ENCODE data around the gene ETV6.

The ETV6 gene

GRCh38 chr12:11767029-11767724 is 117.7 kb downstream of the ETV6 start:
- Mint-ChIP-seq H3K4me3 (peak overlapping the region in 1 of 2 donors; percentile 52), H3K27ac (no peak overlapping the region), H3K4me1 (peaks cover 100% of the 10 kb centered on the region), H3K27me3 (no peaks in the 10 kb centered on the region), H3K9me3 (no peaks in the 10 kb centered on the region)
- DNase-seq (no peak), ATAC-seq (no peak)

DNA sequence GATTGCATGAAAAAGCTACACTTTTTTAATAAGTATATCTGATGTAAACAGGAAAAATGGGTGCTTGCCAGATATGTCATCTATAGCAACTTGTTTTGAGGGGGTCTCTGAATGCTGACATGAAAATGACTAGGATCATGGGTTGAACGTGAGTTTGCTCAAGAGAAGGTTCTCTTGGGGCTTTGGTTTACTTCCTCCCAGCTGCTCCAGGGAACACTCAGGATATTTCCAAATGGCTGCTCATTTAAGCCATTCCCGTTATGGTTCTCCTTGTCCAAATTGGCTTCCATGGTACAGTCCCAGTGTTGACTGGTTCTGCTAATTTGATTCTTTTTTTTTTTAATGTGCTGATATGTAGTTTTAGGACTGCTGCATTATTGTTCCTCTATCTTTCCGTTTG is 118.3 kb downstream of the ETV6 start:
- Mint-ChIP-seq H3K4me1 (peaks cover 100% of the 10 kb centered on the region), H3K4me3 (no peak overlapping the region), H3K27me3 (no peaks in the 10 kb centered on the region), H3K27ac (peak overlapping the region in 1 of 2 donors; percentile 30), H3K9me3 (no peaks in the 10 kb centered on the region)
- DNase-seq = no peak
- no peak for ATAC-seq

DNA sequence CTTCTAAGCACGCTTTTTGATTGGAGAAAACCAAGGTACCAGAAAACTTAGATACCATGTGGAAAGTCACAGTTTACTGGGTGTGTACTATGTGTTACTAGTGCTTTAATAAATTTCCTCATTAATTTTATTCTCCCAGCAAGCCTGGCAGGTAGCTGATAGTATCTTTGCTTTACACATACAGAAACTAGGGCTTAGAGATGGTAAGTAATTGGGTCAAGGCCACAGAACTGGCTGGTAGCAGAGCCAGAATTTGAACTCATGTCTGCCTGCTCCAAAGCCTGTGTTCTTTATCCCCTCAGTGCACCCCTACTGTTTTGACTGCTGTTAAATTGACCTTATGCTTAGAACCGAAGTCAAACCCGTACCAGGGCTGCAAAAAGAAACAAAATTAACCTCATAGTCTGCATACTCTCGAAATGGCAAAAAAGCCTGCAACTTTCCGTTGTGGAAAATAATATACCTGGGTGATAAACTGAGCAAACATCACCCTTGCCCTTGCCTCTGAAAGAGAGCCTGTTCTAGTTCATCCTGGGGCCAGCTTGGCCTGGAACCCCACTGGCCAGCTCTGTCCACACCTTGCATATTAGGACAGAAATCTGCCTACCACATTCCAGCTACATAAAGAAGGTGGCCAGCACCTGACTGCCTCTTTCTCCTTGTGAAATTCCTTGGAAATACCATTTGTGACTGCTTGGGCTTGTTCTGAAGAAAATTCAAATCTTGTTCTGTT is 118.9 kb downstream of the ETV6 start:
- H3K4me1 Mint-ChIP-seq = peaks cover 97% of the 10 kb centered on the region
- ATAC-seq = no peak
- H3K27me3 Mint-ChIP-seq = no peaks in the 10 kb centered on the region
- H3K4me3 Mint-ChIP-seq = no peak overlapping the region
- H3K9me3 Mint-ChIP-seq = no peaks in the 10 kb centered on the region
- peak overlapping the region in 1 of 2 donors; percentile 20 for H3K27ac Mint-ChIP-seq
- DNase-seq = no peak

- DNase-seq (no peak), ATAC-seq (no peak)
- peak overlapping the region in 1 of 2 donors; percentile 72 for H3K27ac Mint-ChIP-seq
- no peaks in the 10 kb centered on the region for H3K9me3 Mint-ChIP-seq
- peaks cover 96% of the 10 kb centered on the region for H3K4me1 Mint-ChIP-seq
- H3K4me3 Mint-ChIP-seq = peak overlapping the region in 1 of 2 donors; percentile 13
- H3K27me3 Mint-ChIP-seq = no peaks in the 10 kb centered on the region
Measured at GRCh38 chr12:11769723-11770514, 120.4 kb downstream of the ETV6 start.

GRCh38 chr12:11771356-11771755 is 121.9 kb downstream of the ETV6 start:
- H3K4me3 Mint-ChIP-seq = peak overlapping the region in 1 of 2 donors; percentile 38
- H3K4me1 Mint-ChIP-seq = peaks cover 84% of the 10 kb centered on the region
- ATAC-seq = peak; percentile 44

GRCh38 chr12:11771895-11772502 is 122.5 kb downstream of the ETV6 start:
- H3K9me3 Mint-ChIP-seq = no peaks in the 10 kb centered on the region
- H3K4me3 Mint-ChIP-seq = peak overlapping the region in 1 of 2 donors; percentile 38
- DNase-seq = no peak
- no peaks in the 10 kb centered on the region for H3K27me3 Mint-ChIP-seq
- peak; percentile 91 for ATAC-seq
- peak overlapping the region; percentile 72 to 94 for H3K27ac Mint-ChIP-seq
- peaks cover 77% of the 10 kb centered on the region for H3K4me1 Mint-ChIP-seq

More at GRCh38 chr12:11771356-11771755, 121.9 kb downstream of the ETV6 start:
- Mint-ChIP-seq H3K9me3 (no peaks in the 10 kb centered on the region), H3K27ac (peak overlapping the region; percentile 72 to 94), H3K27me3 (no peaks in the 10 kb centered on the region)
- DNase-seq = no peak

GRCh38 chr12:11773889-11774677 is 124.6 kb downstream of the ETV6 start:
- no peaks in the 10 kb centered on the region for H3K9me3 Mint-ChIP-seq
- DNase-seq (no peak), ATAC-seq (no peak)
- no peaks in the 10 kb centered on the region for H3K27me3 Mint-ChIP-seq
- H3K4me1 Mint-ChIP-seq = peaks cover 77% of the 10 kb centered on the region
- peak overlapping the region in 1 of 2 donors; percentile 2 for H3K4me3 Mint-ChIP-seq
- H3K27ac Mint-ChIP-seq = peak overlapping the region in 1 of 2 donors; percentile 31

GRCh38 chr12:11774821-11775220 is 125.3 kb downstream of the ETV6 start:
- DNase-seq = no peak
- no peak for ATAC-seq
- no peaks in the 10 kb centered on the region for H3K27me3 Mint-ChIP-seq
- peaks cover 77% of the 10 kb centered on the region for H3K4me1 Mint-ChIP-seq
- peak overlapping the region in 1 of 2 donors; percentile 37 for H3K27ac Mint-ChIP-seq
- H3K4me3 Mint-ChIP-seq = no peak overlapping the region
- H3K9me3 Mint-ChIP-seq = no peaks in the 10 kb centered on the region

GRCh38 chr12:11776316-11776715 is 126.8 kb downstream of the ETV6 start:
- H3K27me3 Mint-ChIP-seq = no peaks in the 10 kb centered on the region
- H3K4me1 Mint-ChIP-seq = peaks cover 76% of the 10 kb centered on the region
- no peak overlapping the region for H3K4me3 Mint-ChIP-seq
- DNase-seq = no peak
- no peak for ATAC-seq
- H3K27ac Mint-ChIP-seq = no peak overlapping the region
- H3K9me3 Mint-ChIP-seq = no peaks in the 10 kb centered on the region

- Mint-ChIP-seq H3K9me3 (no peaks in the 10 kb centered on the region), H3K27ac (peak overlapping the region in 1 of 2 donors; percentile 24), H3K4me3 (no peak overlapping the region), H3K4me1 (peaks cover 65% of the 10 kb centered on the region), H3K27me3 (no peaks in the 10 kb centered on the region)
- ATAC-seq (no peak), DNase-seq (no peak)
Measured at GRCh38 chr12:11777451-11777850, 128.0 kb downstream of the ETV6 start.

GRCh38 chr12:11777962-11778361 is 128.5 kb downstream of the ETV6 start:
- H3K4me1 Mint-ChIP-seq = peaks cover 66% of the 10 kb centered on the region
- H3K27ac Mint-ChIP-seq = no peak overlapping the region
- H3K27me3 Mint-ChIP-seq = no peaks in the 10 kb centered on the region
- DNase-seq (no peak), ATAC-seq (no peak)
- peak overlapping the region; percentile 35 to 64 for H3K4me3 Mint-ChIP-seq
- H3K9me3 Mint-ChIP-seq = no peaks in the 10 kb centered on the region

GRCh38 chr12:11778713-11779685 is 129.5 kb downstream of the ETV6 start:
- ATAC-seq (peak; percentile 57), DNase-seq (no peak)
- peak overlapping the region; percentile 13 to 44 for H3K4me3 Mint-ChIP-seq
- no peaks in the 10 kb centered on the region for H3K9me3 Mint-ChIP-seq
- no peak overlapping the region for H3K27ac Mint-ChIP-seq
- no peaks in the 10 kb centered on the region for H3K27me3 Mint-ChIP-seq
- H3K4me1 Mint-ChIP-seq = peaks cover 68% of the 10 kb centered on the region

- Mint-ChIP-seq H3K27ac (peak overlapping the region in 1 of 2 donors; percentile 12), H3K27me3 (no peaks in the 10 kb centered on the region), H3K4me3 (peak overlapping the region in 1 of 2 donors; percentile 27), H3K9me3 (no peaks in the 10 kb centered on the region), H3K4me1 (peaks cover 60% of the 10 kb centered on the region)
- peak; percentile 41 for ATAC-seq
- no peak for DNase-seq
Measured at GRCh38 chr12:11780521-11781101, 131.1 kb downstream of the ETV6 start.

Data from stimulated activated naive CD8-positive, alpha-beta T cell treated with anti-CD3 and anti-CD28 coated beads, Interleukin-15, amount 100 ng/mL, for 72 hours (primary cell).